ENCODE data around the gene ST6GALNAC1.
"Not testable (repeated sequence)": the region's sequence is repeated elsewhere in the genome, so short reads cannot be mapped to it uniquely, and the experiment has no call there.

The ST6GALNAC1 gene

DNA sequence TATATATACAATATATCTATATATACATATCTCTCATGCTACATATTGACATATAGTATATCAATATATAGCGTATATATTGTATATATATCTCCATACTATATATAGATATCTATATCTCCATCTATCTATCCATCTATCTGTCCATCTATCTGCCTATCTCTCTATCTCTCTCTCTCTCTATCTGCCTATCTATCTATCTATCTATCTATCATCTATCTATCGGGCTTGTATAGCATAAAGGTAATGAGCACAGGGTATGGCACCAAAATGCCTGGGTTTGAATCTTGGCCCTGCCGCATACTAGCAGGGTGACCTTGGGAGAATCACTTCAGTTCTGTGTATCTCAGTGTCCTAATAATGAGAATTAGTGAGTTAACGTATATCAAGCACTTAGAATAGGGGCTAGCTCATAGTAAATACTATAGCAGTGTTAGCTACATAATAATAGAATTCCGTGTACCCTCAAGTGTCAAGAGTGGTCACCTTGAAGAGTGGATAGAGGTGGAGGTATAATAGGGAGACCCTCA, 1.5 kb downstream of the ST6GALNAC1 start:
- no peak for DNase-seq (ENCODE audit: low spot score)

DNA sequence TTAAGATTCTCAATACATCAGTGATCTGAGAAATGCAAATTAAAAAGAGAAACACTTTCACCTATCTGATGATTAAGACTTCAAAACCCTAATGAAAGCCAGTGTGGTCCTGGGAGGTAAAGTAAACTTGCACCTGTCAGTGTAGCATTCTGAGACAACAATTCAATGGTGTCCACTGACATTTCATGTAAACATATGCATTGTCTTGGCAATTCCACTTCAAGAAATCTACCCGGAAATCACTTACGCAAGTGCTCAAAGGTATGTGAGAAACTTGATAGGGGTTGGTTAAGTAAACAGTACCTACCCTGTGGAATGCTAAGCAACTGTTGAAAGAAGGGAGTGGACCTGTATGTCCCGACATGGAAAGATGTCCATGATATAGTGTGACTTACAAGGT, 2.1 kb downstream of the ST6GALNAC1 start:
- DNase-seq (ENCODE audit: low spot score): peak; percentile 24

- peak; percentile 52 for DNase-seq (ENCODE audit: low spot score)
Observed at GRCh38 chr17:76640550-76641380, 2.8 kb downstream of the ST6GALNAC1 start.

DNA sequence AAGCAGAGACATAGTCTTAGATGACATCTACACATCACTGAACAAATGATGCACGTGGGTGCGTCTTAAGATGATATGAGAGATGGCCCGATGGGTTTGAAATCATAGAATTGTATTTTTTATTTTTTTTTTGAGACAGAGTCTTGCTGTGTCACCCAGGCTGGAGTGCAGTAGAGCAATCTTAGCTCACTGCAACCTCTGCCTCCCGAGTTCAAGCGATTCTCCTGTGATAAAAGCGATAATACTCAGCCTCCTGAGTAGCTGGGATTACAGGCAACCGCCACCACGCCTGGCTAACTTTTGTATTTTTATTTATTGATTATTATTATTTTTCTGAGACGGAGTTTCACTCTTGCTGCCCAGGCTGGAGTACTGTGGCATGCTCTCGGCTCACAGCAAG, 5.3 kb downstream of the ST6GALNAC1 start:
- no peak for DNase-seq (ENCODE audit: low spot score)

DNA sequence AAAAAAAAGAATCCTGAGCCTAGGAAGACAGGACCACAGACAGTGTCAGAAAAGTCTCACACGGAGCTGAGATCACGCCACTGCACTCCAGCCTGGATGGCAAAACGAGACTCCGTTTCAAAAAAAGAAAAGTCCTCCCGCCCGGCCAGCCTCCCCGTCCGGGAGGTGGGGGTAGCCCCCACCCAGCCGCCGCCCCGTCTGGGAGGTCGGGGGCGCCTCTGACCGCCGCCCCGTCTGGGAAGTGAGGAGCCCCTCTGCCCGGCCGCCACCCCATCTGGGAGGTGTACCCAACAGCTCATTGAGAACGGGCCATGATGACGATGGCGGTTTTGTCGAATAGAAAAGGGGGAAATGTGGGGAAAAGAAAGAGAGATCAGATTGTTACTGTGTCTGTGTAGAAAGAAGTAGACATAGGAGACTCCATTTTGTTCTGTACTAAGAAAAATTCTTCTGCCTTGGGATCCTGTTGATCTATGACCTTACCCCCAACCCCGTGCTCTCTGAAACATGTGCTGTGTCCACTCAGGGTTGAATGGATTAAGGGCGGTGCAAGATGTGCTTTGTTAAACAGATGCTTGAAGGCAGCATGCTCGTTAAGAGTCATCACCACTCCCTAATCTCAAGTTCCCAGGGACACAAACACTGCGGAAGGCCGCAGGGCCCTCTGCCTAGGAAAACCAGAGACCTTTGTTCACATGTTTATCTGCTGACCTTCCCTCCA, 6.9 kb downstream of the ST6GALNAC1 start:
- DNase-seq (ENCODE audit: low spot score): not testable (repeated sequence)

DNA sequence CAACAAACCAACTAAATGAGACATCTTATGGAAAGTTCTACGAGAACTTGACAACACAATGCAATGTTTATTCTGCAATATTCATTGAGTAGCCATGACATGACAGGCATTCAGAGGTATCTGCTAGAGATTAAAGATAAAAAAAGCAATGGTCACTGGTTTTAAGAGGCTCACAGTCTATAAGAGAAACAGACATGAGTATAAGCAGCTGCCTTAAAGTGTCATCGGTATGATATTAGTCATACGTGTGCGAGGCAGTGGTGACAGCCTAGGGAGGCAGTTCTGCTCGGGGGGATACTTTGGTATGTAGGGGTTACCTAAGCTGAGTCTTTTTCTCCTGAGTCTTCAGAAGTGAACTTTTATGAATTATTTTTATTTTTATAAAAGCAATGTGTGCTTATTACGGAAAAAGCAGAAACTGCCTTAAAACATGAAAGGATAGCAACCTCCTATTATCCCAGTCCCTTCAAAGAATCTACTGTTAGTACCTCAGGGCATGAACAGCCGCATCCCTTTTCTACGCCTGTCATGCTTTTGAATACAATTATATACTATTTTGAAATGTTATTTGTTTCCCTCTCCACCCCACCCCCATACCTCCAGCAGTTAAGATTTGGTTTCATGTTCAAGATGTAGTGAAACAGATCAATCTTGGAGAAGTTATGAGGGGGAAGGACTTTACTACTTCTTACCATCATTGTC, 7.7 kb downstream of the ST6GALNAC1 start:
- DNase-seq (ENCODE audit: low spot score): no peak

DNA sequence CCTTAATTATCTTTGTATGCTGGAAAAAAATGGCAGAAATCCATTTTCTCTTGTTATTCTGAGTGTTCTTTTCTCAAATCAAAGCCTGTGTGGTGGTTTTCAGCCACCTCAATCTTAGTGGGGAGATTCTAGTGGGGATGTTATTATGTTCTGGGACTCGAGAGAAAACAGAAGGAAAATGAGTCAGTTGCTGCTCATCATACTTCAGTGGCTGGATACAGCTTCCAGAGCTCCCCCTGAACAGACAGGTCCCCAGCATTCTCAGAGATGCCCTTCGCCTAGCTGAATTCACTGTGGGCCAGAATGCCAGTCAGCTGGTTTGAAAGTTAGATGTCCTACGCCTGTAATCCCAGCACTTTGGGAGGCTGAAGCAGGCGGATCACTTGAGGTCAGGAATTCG, 8.5 kb downstream of the ST6GALNAC1 start:
- DNase-seq (ENCODE audit: low spot score): no peak

GRCh38 chr17:76633628-76634328, 9.8 kb downstream of the ST6GALNAC1 start:
- no peak for DNase-seq (ENCODE audit: low spot score)

GRCh38 chr17:76631821-76632565, 11.6 kb downstream of the ST6GALNAC1 start:
- no peak for DNase-seq (ENCODE audit: low spot score)

DNA sequence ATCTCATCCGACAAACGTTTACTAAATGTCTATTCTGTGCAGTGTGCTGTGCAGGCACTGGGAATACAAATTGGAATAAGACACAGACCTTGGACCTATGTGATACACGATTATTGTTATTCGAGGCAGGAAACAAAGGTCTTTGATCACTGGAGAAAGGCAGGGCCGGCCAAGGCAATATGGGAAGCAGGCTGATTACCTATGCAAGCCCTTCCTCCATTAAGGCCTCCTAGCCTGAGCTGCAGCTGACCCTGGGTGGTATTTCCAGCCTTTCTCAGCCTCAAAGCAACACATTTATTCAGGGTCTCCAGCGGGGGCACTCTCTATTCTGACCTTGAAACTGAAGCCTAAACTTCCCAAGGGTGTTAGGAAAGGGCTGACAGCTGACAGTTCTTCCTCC, 13.4 kb downstream of the ST6GALNAC1 start:
- no peak for DNase-seq (ENCODE audit: low spot score)

DNA sequence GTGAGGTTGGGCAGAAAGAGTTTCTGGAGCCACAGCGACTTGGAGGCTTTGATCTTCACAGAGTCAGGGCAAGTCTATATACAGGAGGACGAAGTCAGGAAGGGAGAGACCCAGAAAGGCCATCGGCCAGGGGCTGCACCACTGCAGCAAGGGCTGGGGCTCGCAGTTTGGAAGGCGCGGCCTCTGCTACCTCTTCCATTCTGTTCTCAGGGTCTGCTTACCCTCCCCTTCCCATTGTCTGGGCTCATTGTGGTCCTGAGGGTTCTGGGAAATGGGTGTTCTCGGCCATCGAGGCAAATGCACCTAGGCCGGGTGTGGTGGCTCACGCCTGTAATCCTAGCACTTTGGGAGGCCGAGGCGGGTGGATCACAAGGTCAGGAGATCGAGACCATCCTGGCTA, 16.0 kb downstream of the ST6GALNAC1 start:
- no peak for DNase-seq (ENCODE audit: low spot score)

GRCh38 chr17:76626442-76626841, 17.1 kb downstream of the ST6GALNAC1 start:
- no peak for DNase-seq (ENCODE audit: low spot score)

GRCh38 chr17:76625496-76625895, 18.1 kb downstream of the ST6GALNAC1 start:
- DNase-seq (ENCODE audit: low spot score): no peak

- peak; percentile 77 for DNase-seq (ENCODE audit: low spot score)
Observed at GRCh38 chr17:76623271-76624146, 20.0 kb downstream of the ST6GALNAC1 start.

DNA sequence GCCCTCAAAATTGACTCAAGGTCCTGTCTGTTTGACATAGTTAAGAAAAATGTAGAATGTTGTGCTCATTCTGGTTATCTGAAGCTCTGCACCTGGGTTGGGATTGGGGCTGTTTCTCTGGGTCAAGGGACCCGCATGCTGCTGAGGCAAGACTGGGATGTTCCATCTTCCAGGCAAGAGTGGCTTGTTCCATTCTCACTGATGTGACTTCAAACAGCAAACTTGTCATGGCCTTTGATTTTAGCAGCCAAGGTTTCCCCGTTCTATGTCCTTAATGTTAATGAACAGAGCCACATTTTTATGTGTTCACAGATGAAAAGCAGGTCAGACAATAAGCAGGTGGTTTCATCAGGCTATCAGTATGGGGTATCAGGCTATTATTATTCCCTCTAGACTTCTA, 25.7 kb downstream of the ST6GALNAC1 start:
- DNase-seq (ENCODE audit: low spot score): no peak

- DNase-seq (ENCODE audit: low spot score): no peak
Observed at GRCh38 chr17:76614912-76615617, 28.5 kb downstream of the ST6GALNAC1 start.

DNA sequence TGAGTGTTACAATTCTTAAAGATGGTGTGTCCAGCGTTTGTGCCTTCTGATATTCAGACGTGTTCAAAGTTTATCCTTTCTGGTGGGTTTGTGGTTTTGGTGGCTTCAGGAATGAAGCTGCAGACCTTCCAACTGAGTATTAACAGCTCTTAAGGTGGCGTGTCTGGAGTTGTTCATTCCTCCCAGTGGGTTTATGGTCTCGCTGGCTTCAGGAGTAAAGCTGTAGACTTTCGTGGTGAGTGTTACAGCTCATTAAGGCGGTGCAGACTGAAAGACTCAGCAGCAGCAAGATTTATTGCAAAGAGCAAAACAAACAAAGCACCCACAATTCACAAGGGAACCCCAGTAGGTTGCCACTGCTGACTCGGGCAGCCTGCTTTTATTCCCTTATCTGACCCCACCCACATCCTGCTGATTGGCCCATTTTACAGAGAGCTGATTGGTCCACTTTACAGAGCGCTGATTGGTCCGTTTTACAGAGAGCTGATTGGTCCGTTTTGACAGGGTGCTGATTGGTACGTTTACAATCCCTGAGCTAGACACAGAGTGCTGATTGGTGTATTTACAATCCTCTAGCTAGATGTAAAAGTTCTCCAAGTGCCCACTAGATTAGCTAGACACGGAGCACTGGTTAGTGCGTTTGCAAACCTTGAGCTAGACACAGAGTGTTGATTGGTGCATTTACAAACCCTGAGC, 29.3 kb downstream of the ST6GALNAC1 start:
- DNase-seq (ENCODE audit: low spot score): not testable (repeated sequence)

- no peak for DNase-seq (ENCODE audit: low spot score)
Observed at GRCh38 chr17:76612977-76613851, 30.3 kb downstream of the ST6GALNAC1 start.
